Immature natural killer cell (primary cell): Measurements from ENCODE around the gene RAB35. TPM values are rescaled to one million over a fixed set of nuclear protein-coding genes. Genes with fewer than 3 reads are reported as not detected.
A peak's percentile ranks its signal among the peaks of the same experiment; 100 is the strongest.

ENCODE experiments used
- DNase-seq, 3 donors: peaks; one replicate each; pipeline ENCODE4 v3.0.0; 2022; ENCODE audit warnings: mixed read lengths in 1 of 3
- H3K27ac Mint-ChIP-seq, 6 donors: one replicate each; pipeline ENCODE4 v1.8.0; 2020; ENCODE audit warnings: mixed read lengths in 6 of 6, mild to moderate bottlenecking in 5 of 6, inconsistent platforms in 4 of 6, moderate library complexity in 3 of 6
- H3K27me3 Mint-ChIP-seq, 3 donors: one replicate each; pipeline ENCODE4 v1.8.0; 2020 to 2021; ENCODE audit warnings: low read depth in 3 of 3, mild to moderate bottlenecking in 3 of 3, mixed read lengths in 3 of 3, moderate library complexity in 3 of 3, inconsistent platforms in 1 of 3
- H3K36me3 Mint-ChIP-seq, 3 donors: one replicate each; pipeline ENCODE4 v1.8.0; 2020; ENCODE audit warnings: mixed read lengths in 3 of 3, inconsistent platforms in 2 of 3, mild to moderate bottlenecking in 2 of 3
- H3K4me1 Mint-ChIP-seq, 2 donors: one replicate each; pipeline ENCODE4 v1.8.0; 2020; ENCODE audit warnings: inconsistent platforms in 2 of 2, mild to moderate bottlenecking in 2 of 2, mixed read lengths in 2 of 2, moderate library complexity in 1 of 2
- H3K4me3 Mint-ChIP-seq, 5 donors: one replicate each; pipeline ENCODE4 v1.8.0; 2020; ENCODE audit warnings: mild to moderate bottlenecking in 5 of 5, mixed read lengths in 5 of 5, inconsistent platforms in 3 of 5, moderate library complexity in 3 of 5
- H3K9me3 Mint-ChIP-seq, 6 donors: one replicate each; pipeline ENCODE4 v1.8.0; 2020; ENCODE audit warnings: mild to moderate bottlenecking in 6 of 6, mixed read lengths in 6 of 6, inconsistent platforms in 4 of 6, moderate library complexity in 3 of 6
- polyA plus RNA-seq, 3 donors: library from polyadenylated mRNA; unstranded; fragments of 300-500 nt; fragmentation: Illumina TruSeq; gene quantifications; one replicate each; pipeline ENCODE4 v1.2.3, GENCODE V29; 2021

The RAB35 gene
- polyA plus RNA-seq: 10 to 100 TPM; 16.3 to 34.9 (median 26.3) TPM

- Mint-ChIP-seq H3K9me3 (no peaks in the 10 kb centered on the region), H3K36me3 (no peaks in the 10 kb centered on the region), H3K4me1 (peaks cover 63 to 78% of the 10 kb centered on the region in 2 donors), H3K4me3 (peak within 1 kb of the TSS; percentile 94 to 99 (median 96)), H3K27ac (peak within 1 kb of the TSS; percentile 90 to 97 (median 94)), H3K27me3 (peaks cover 0 to 20% (median 12%) of the 10 kb centered on the region in 3 donors)
- no peak for DNase-seq
These were observed at the start of gene RAB35 for GRCh38 chr12:120116441-120116791. Gene RAB35, minus strand, starts transcription at chr12:120116753. Its CDS starts 103 bp downstream, at chr12:120116650.

DNA sequence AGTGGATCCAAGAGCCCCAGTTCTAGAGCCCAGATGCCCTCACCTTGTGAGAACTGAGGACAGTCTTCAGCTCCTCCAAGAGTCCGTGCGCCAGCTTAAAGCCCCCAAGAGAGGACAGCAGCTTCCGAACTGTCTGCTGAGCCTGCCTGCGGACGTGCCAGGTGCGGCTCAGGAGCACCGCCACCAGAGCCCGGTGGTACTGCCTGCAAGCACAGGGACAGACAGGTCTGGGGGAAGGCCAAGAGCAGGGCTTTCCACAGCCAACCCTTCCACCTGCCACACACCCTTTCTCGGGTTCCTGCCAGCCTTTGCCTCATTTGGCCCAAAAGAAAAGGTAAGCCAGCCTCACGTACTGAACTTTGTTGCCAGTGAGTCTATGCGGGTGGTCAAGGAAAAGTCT, 47.7 kb upstream of the RAB35 start:
- H3K27ac Mint-ChIP-seq: no peak overlapping the region
- no peaks in the 10 kb centered on the region for H3K9me3 Mint-ChIP-seq
- peaks cover 14 to 40% (median 21%) of the 10 kb centered on the region in 3 donors for H3K36me3 Mint-ChIP-seq
- no peaks in the 10 kb centered on the region for H3K4me1 Mint-ChIP-seq
- H3K4me3 Mint-ChIP-seq: no peak overlapping the region
- H3K27me3 Mint-ChIP-seq: peaks cover 0 to 3% (median 2%) of the 10 kb centered on the region in 3 donors
- no peak for DNase-seq

DNA sequence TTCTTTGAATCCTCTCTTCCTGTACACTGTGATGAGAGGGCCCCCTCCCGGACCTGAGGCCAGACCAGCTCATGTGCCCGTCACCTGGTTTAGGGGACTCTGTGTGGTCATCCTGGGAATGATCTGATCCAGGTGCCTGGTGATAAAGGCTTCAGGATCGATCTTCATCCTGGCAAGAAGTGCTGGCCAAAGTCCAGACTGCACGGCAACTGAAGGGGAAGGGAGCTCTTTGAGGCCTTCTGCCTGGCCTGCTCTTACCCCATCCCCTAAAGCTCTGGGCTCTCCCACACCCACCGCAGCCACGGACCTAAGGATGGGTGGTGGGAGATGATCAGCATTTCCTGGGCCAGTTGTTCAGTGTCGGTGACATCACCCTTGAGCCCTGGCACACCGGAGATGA, 46.2 kb upstream of the RAB35 start:
- no peak overlapping the region for H3K27ac Mint-ChIP-seq
- no peaks in the 10 kb centered on the region for H3K9me3 Mint-ChIP-seq
- peaks cover 0 to 6% (median 0%) of the 10 kb centered on the region in 3 donors for H3K27me3 Mint-ChIP-seq
- no peak for DNase-seq
- no peaks in the 10 kb centered on the region for H3K4me1 Mint-ChIP-seq
- H3K36me3 Mint-ChIP-seq: peaks cover 20 to 35% (median 23%) of the 10 kb centered on the region in 3 donors
- H3K4me3 Mint-ChIP-seq: no peak overlapping the region

- Mint-ChIP-seq H3K27me3 (peaks cover 0 to 6% (median 0%) of the 10 kb centered on the region in 3 donors), H3K4me1 (no peaks in the 10 kb centered on the region), H3K9me3 (no peaks in the 10 kb centered on the region), H3K4me3 (no peak overlapping the region), H3K36me3 (peaks cover 26 to 41% (median 31%) of the 10 kb centered on the region in 3 donors), H3K27ac (no peak overlapping the region)
- DNase-seq: no peak
These were observed 45.3 kb upstream of the RAB35 start for GRCh38 chr12:120161852-120162251.

DNA sequence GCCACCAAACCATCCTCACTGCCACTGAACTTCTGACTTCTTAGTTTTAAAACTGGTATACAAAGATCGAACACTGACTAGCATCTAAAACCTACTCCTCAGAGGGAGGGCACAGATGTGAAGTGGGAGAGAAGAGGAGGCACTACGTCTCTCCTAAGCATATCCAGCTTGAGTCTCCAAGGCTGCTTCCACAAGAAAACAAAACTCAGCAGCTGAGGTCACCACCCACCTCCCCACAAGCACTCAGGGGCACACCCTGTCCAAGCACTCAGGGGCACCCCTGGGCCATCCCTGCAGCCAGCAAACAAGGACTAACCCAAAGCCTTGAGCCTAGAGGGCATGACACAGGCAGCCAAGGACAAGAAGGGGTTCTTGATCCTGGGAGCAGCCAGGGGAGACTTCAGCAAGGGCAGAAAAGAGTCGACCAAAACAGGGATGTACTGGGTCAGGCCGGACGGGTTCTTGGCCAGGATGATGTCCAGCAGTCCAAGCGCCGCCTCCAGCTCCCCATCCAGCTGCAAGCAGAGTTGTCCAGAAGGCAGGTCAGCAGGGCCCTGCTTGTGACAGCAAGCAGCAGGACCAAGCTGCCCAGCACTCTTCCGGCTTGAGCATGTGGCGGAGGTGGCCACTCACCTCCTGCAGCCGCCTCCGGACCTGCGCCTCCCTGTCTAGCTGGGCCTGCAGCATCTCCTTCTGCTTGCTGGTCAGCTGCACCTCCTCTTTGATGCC, 43.1 kb upstream of the RAB35 start:
- no peak overlapping the region for H3K4me3 Mint-ChIP-seq
- no peaks in the 10 kb centered on the region for H3K9me3 Mint-ChIP-seq
- no peak overlapping the region for H3K27ac Mint-ChIP-seq
- no peak for DNase-seq
- peaks cover 30 to 54% (median 40%) of the 10 kb centered on the region in 3 donors for H3K36me3 Mint-ChIP-seq
- H3K27me3 Mint-ChIP-seq: peaks cover 0 to 6% (median 0%) of the 10 kb centered on the region in 3 donors
- no peaks in the 10 kb centered on the region for H3K4me1 Mint-ChIP-seq

- Mint-ChIP-seq H3K4me1 (no peaks in the 10 kb centered on the region), H3K4me3 (no peak overlapping the region), H3K36me3 (peaks cover 32 to 51% (median 36%) of the 10 kb centered on the region in 3 donors), H3K27me3 (peaks cover 0 to 5% (median 0%) of the 10 kb centered on the region in 3 donors), H3K9me3 (no peaks in the 10 kb centered on the region), H3K27ac (no peak overlapping the region)
- DNase-seq: no peak
These were observed 41.8 kb upstream of the RAB35 start for GRCh38 chr12:120158351-120158750.

DNA sequence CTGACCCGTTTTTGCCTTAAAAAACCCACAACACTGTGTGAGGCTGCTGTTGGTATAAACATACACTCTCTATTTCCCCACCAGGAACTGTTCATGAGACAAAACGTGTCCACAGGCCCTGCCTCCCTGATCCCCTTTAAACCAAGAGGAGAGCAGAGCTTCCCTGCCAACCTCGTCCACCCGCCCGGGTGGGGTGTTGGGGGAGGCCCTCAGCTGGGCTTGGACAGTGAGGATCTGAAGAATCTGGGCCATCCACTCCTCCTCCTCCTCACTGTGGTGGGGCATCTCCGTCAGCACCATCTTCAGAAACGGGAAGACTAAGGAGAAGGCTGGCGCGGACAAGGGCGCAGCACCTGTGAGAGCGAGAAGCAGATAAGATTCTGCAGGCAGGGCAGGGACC, 41.1 kb upstream of the RAB35 start:
- no peak for DNase-seq
- peaks cover 0 to 5% (median 0%) of the 10 kb centered on the region in 3 donors for H3K27me3 Mint-ChIP-seq
- H3K4me1 Mint-ChIP-seq: no peaks in the 10 kb centered on the region
- H3K9me3 Mint-ChIP-seq: no peaks in the 10 kb centered on the region
- peaks cover 32 to 51% (median 36%) of the 10 kb centered on the region in 3 donors for H3K36me3 Mint-ChIP-seq
- H3K4me3 Mint-ChIP-seq: no peak overlapping the region
- H3K27ac Mint-ChIP-seq: peak overlapping the region in 1 of 6 donors; percentile 19

DNA sequence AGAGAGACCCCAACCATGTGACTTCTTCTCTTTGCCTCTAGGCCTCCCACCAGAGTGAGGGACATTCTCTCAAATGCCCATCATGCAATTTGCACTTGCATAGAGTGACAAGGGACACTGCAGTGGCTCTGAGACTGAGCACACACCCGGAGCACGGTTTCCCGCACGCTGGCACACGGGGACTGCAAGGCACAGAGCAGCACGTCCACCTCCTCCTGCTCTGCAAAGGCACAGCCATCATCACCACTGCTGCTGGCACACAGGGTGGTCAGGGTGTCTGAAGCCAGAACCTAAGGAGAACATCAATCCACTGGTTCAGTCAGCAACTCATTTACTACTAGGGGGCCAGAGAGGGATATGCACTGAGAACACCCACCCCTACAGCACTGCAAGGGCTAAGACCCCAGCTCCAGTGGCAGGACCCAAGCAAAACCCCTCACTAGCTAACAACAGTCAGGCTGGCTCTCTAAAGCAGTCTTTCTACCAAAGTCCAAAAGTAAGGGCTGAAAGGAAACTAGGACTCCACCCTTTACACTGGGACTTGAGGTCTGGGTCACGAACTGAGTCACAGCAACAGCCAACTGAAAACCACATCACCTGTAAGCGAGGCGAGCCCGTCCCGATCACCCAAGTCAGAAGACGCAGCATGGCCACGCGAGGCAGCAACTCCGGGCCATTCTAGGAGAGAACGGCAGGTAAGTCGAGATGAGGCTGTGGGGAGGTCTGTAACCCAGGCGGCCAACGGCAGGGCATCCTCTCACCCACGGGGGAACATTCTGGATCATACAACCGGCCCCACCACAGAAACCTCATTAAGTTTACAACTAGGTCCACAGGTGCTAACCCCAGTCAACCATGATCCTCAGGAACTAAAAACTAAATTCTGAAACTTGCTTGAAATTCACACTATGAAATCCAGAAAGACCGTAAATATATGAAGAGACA, 40.0 kb upstream of the RAB35 start:
- no peaks in the 10 kb centered on the region for H3K9me3 Mint-ChIP-seq
- DNase-seq: no peak
- H3K4me1 Mint-ChIP-seq: no peaks in the 10 kb centered on the region
- H3K27me3 Mint-ChIP-seq: peaks cover 0 to 6% (median 0%) of the 10 kb centered on the region in 3 donors
- H3K4me3 Mint-ChIP-seq: no peak overlapping the region
- peak overlapping the region in 2 of 6 donors; percentile 45 to 57 for H3K27ac Mint-ChIP-seq
- H3K36me3 Mint-ChIP-seq: peaks cover 26 to 44% (median 30%) of the 10 kb centered on the region in 3 donors

- peaks cover 20 to 38% (median 24%) of the 10 kb centered on the region in 3 donors for H3K36me3 Mint-ChIP-seq
- H3K4me3 Mint-ChIP-seq: no peak overlapping the region
- H3K27ac Mint-ChIP-seq: no peak overlapping the region
- H3K9me3 Mint-ChIP-seq: no peaks in the 10 kb centered on the region
- no peaks in the 10 kb centered on the region for H3K4me1 Mint-ChIP-seq
- peaks cover 0 to 5% (median 0%) of the 10 kb centered on the region in 3 donors for H3K27me3 Mint-ChIP-seq
- no peak for DNase-seq
These were observed 38.5 kb upstream of the RAB35 start for GRCh38 chr12:120155072-120155471.

DNA sequence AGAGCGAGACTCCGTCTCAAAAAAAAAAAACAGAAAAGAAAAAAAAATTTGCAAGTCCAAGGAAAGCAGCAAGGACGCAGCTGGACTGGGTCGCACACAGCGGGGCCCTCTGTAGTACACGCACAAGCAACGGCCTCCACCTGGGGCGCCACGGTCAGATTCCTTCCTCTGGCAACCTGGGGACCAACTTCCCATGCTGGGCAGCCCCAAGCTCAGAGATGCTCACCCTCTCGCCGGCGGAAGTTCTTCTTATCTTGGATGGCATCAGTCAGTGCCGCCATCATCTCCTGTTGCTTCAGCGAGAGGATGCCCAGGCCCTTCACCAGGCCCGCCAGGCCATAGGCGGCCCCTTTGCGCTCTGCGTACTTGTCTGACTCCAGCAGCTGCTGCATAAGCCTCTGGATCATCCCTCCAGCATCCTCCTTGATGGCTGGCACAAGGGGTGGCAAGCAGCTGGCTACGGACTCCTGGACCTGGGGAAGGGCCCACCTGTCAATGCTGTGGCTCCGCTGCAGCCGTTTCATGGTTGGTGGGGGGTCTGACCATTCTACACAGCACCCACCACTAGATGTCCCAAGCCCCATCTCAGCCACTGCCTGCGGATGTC, 34.5 kb upstream of the RAB35 start:
- Mint-ChIP-seq H3K9me3 (no peaks in the 10 kb centered on the region), H3K4me1 (no peaks in the 10 kb centered on the region), H3K27me3 (peaks cover 0 to 1% (median 0%) of the 10 kb centered on the region in 3 donors), H3K4me3 (no peak overlapping the region), H3K27ac (no peak overlapping the region), H3K36me3 (peaks cover 16 to 36% (median 18%) of the 10 kb centered on the region in 3 donors)
- DNase-seq: no peak

- H3K36me3 Mint-ChIP-seq: peaks cover 15 to 33% (median 16%) of the 10 kb centered on the region in 3 donors
- no peaks in the 10 kb centered on the region for H3K9me3 Mint-ChIP-seq
- no peak overlapping the region for H3K4me3 Mint-ChIP-seq
- no peaks in the 10 kb centered on the region for H3K4me1 Mint-ChIP-seq
- H3K27me3 Mint-ChIP-seq: peaks cover 0 to 1% (median 0%) of the 10 kb centered on the region in 3 donors
- H3K27ac Mint-ChIP-seq: peak overlapping the region in 1 of 6 donors; percentile 6
- DNase-seq: no peak
These were observed 31.5 kb upstream of the RAB35 start for GRCh38 chr12:120148011-120148410.

GRCh38 chr12:120145164-120145563, 28.6 kb upstream of the RAB35 start:
- H3K4me1 Mint-ChIP-seq: no peaks in the 10 kb centered on the region

DNA sequence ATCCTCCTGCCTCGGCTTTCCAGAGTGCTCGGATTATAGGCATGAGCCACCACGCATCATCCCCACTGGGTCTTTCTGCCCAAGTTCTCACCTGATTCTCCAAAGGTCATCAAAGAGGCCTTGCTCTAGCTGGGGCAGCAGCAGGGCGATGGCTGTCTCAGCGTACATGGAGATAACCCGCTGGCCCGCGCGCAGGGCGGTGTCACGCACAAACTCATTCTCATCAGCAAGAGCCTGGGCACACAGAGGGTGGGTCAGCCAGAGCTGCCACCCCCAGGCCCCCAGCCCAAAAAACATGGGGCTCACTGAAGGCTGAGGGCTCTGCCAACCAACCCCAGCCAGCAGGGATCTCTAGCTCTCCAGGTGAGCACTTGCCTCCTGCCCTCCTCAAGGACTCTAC, 27.7 kb upstream of the RAB35 start:
- H3K4me1 Mint-ChIP-seq: no peaks in the 10 kb centered on the region
- no peak overlapping the region for H3K27ac Mint-ChIP-seq
- H3K4me3 Mint-ChIP-seq: no peak overlapping the region
- H3K27me3 Mint-ChIP-seq: no peaks in the 10 kb centered on the region
- H3K36me3 Mint-ChIP-seq: peaks cover 26 to 51% (median 35%) of the 10 kb centered on the region in 3 donors
- H3K9me3 Mint-ChIP-seq: no peaks in the 10 kb centered on the region
- no peak for DNase-seq

More at GRCh38 chr12:120145164-120145563, 28.6 kb upstream of the RAB35 start:
- H3K27me3 Mint-ChIP-seq: no peaks in the 10 kb centered on the region
- no peaks in the 10 kb centered on the region for H3K9me3 Mint-ChIP-seq
- H3K4me3 Mint-ChIP-seq: no peak overlapping the region
- H3K36me3 Mint-ChIP-seq: peaks cover 26 to 45% (median 32%) of the 10 kb centered on the region in 3 donors
- H3K27ac Mint-ChIP-seq: no peak overlapping the region
- no peak for DNase-seq
